ENCODE data around the gene GALNT3. TPM values are rescaled to one million over a fixed set of nuclear protein-coding genes. Genes with fewer than 3 reads are reported as not detected.

Gene GALNT3
- total and polyA plus RNA-seq, 2 of the 8 experiments (the other 6 are each of a cell fraction or from before 2014, with no cell fraction given), result 3.4 to 23.6 TPM

DNA sequence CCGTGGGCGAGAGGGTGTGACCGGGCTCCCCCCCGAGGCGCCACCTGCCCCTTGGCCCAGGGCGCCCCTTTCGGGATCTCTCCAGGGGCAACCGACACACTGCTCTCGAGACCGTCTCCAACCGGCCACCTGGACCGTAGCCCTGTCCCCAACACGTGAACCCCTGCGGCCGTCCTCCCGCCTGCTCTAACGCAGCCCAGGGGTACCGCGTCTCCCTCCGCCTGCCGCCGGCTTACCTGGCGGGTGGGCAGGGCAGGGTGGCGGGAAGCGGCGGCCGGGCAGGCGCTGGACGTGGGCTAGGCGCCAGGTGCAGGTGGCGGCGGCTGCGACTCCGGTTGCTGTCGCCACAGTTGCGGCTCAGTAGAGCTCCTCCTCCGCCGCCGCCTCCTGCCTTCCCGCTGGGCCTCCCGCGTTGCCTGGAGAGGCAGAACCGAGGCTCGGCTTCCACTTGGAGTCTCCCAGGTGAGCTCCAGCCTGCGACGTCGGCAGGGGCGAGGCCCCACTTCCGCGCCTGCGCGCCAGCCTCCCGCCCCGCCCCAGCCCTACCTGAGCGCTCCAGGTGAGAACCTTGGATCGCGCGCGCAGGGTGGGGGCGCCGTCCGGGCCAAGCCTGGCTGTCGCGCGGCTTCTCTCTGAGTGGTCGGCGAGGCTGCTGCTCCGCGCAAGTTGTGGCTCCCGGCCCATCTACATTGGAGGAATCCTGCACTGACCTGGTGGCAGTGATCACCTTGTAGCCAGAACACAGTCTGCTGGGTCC lies at the start of gene GALNT3 (continued):
- TF ChIP-seq, protein P1, sequence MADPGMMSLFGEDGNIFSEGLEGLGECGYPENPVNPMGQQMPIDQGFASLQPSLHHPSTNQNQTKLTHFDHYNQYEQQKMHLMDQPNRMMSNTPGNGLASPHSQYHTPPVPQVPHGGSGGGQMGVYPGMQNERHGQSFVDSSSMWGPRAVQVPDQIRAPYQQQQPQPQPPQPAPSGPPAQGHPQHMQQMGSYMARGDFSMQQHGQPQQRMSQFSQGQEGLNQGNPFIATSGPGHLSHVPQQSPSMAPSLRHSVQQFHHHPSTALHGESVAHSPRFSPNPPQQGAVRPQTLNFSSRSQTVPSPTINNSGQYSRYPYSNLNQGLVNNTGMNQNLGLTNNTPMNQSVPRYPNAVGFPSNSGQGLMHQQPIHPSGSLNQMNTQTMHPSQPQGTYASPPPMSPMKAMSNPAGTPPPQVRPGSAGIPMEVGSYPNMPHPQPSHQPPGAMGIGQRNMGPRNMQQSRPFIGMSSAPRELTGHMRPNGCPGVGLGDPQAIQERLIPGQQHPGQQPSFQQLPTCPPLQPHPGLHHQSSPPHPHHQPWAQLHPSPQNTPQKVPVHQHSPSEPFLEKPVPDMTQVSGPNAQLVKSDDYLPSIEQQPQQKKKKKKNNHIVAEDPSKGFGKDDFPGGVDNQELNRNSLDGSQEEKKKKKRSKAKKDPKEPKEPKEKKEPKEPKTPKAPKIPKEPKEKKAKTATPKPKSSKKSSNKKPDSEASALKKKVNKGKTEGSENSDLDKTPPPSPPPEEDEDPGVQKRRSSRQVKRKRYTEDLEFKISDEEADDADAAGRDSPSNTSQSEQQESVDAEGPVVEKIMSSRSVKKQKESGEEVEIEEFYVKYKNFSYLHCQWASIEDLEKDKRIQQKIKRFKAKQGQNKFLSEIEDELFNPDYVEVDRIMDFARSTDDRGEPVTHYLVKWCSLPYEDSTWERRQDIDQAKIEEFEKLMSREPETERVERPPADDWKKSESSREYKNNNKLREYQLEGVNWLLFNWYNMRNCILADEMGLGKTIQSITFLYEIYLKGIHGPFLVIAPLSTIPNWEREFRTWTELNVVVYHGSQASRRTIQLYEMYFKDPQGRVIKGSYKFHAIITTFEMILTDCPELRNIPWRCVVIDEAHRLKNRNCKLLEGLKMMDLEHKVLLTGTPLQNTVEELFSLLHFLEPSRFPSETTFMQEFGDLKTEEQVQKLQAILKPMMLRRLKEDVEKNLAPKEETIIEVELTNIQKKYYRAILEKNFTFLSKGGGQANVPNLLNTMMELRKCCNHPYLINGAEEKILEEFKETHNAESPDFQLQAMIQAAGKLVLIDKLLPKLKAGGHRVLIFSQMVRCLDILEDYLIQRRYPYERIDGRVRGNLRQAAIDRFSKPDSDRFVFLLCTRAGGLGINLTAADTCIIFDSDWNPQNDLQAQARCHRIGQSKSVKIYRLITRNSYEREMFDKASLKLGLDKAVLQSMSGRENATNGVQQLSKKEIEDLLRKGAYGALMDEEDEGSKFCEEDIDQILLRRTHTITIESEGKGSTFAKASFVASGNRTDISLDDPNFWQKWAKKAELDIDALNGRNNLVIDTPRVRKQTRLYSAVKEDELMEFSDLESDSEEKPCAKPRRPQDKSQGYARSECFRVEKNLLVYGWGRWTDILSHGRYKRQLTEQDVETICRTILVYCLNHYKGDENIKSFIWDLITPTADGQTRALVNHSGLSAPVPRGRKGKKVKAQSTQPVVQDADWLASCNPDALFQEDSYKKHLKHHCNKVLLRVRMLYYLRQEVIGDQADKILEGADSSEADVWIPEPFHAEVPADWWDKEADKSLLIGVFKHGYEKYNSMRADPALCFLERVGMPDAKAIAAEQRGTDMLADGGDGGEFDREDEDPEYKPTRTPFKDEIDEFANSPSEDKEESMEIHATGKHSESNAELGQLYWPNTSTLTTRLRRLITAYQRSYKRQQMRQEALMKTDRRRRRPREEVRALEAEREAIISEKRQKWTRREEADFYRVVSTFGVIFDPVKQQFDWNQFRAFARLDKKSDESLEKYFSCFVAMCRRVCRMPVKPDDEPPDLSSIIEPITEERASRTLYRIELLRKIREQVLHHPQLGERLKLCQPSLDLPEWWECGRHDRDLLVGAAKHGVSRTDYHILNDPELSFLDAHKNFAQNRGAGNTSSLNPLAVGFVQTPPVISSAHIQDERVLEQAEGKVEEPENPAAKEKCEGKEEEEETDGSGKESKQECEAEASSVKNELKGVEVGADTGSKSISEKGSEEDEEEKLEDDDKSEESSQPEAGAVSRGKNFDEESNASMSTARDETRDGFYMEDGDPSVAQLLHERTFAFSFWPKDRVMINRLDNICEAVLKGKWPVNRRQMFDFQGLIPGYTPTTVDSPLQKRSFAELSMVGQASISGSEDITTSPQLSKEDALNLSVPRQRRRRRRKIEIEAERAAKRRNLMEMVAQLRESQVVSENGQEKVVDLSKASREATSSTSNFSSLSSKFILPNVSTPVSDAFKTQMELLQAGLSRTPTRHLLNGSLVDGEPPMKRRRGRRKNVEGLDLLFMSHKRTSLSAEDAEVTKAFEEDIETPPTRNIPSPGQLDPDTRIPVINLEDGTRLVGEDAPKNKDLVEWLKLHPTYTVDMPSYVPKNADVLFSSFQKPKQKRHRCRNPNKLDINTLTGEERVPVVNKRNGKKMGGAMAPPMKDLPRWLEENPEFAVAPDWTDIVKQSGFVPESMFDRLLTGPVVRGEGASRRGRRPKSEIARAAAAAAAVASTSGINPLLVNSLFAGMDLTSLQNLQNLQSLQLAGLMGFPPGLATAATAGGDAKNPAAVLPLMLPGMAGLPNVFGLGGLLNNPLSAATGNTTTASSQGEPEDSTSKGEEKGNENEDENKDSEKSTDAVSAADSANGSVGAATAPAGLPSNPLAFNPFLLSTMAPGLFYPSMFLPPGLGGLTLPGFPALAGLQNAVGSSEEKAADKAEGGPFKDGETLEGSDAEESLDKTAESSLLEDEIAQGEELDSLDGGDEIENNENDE (IDR thresholded peaks at IDR 0.05; ENCODE audit: insufficient replicate concordance, low read length), result no peak
- no peak for TF ChIP-seq SIRT6 (IDR thresholded peaks at IDR 0.05; ENCODE audit: low read length)
- TF ChIP-seq EP300 (IDR thresholded peaks at IDR 0.05; ENCODE audit: borderline replicate concordance in 1 of 2, low read depth in 2 of 2, low read length in 2 of 2), result 0 out of 3 replicates have a peak, but pooled peaks of 1 of the 2 experiments have one; percentile 28
- peak in 1 of 2 experiments; percentile 32; a peak in 1 of 4 replicates for TF ChIP-seq SIN3A (conservative IDR thresholded peaks at IDR 0.05 in 1 of 2, IDR thresholded peaks at IDR 0.05 in 1 of 2; ENCODE audit: low read depth in 1 of 2, low read length in 2 of 2)
- TF ChIP-seq NANOG (IDR thresholded peaks at IDR 0.05; ENCODE audit: insufficient read depth, low read depth, low read length, poor library complexity, severe bottlenecking), result no peak
- no peak for TF ChIP-seq HDAC2 (IDR thresholded peaks at IDR 0.05; ENCODE audit: borderline replicate concordance in 1 of 2, low read depth in 2 of 2, low read length in 2 of 2)
- no peak for TF ChIP-seq TEAD4 (IDR thresholded peaks at IDR 0.05; ENCODE audit: low read depth, low read length)
- TF ChIP-seq EGR1 (IDR thresholded peaks at IDR 0.05; ENCODE audit: borderline replicate concordance, low read depth, low read length), result no peak
- TF ChIP-seq JUND (IDR thresholded peaks at IDR 0.05; ENCODE audit: low read length), result no peak
